Naive thymus-derived CD4-positive, alpha-beta T cell (primary cell): ENCODE results near the gene SLC26A8. TPM values are rescaled to one million over a fixed set of nuclear protein-coding genes. Genes with fewer than 3 reads are reported as not detected.

ENCODE experiments used
- ATAC-seq: fragments of 150-1000 bp; cut with Tn5 transposase; 2 replicates; pipeline ENCODE4 v1.10.0; 2021; ENCODE audit warnings: mild to moderate bottlenecking, moderate library complexity
- CTCF ChIA-PET: fragments of 350-600 bp; sonication (Branson Sonifier 250); formaldehyde crosslinking; loops from one replicate; lab custom pipeline; 2021; ENCODE audit warnings: antibody characterized with exemption; lab: Charles Lee
- POLR2A ChIA-PET: fragments of 350-600 bp; sonication (Branson Sonifier 250); formaldehyde crosslinking; loops from one replicate; lab custom pipeline; 2021; ENCODE audit warnings: antibody characterized with exemption, inconsistent platforms; lab: Charles Lee
- DNase-seq, 9 donors: peaks; one replicate each; pipeline versions ENCODE4 v3.0.0 to v3.0.0-alpha.2; 2020 to 2022; ENCODE audit warnings: mixed read lengths in 1 of 9
- H3K27ac ChIP-seq: one replicate; pipeline ENCODE4 v1.7.0; 2013; ENCODE audit warnings: mild to moderate bottlenecking, low read depth, low read length, moderate library complexity
- H3K27me3 ChIP-seq, 2 donors: one replicate each; pipeline ENCODE4 v1.7.0; 2013; ENCODE audit warnings: low read length in 2 of 2, mild to moderate bottlenecking in 2 of 2, moderate library complexity in 2 of 2; ENCODE audit not compliant: control insufficient read depth in 2 of 2, insufficient read depth in 2 of 2
- H3K36me3 ChIP-seq, 3 experiments: 1 replicate in 2 of 3; 2 replicates in 1 of 3; pipeline ENCODE4 v1.7.0; 2013; ENCODE audit warnings: low read length in 3 of 3, mild to moderate bottlenecking in 3 of 3, moderate library complexity in 1 of 3; ENCODE audit not compliant: insufficient read depth in 3 of 3, control insufficient read depth in 2 of 3
- H3K4me1 ChIP-seq, 2 donors: one replicate each; pipeline ENCODE4 v1.7.0; 2013; ENCODE audit warnings: low read length in 2 of 2, mild to moderate bottlenecking in 2 of 2, moderate library complexity in 1 of 2; ENCODE audit not compliant: control insufficient read depth in 2 of 2, insufficient read depth in 2 of 2
- H3K4me3 ChIP-seq: 2 replicates; pipeline ENCODE4 v1.7.0; 2013; ENCODE audit warnings: mild to moderate bottlenecking, low read length
- H3K9me3 ChIP-seq, 3 experiments: 1 replicate in 2 of 3; 2 replicates in 1 of 3; pipeline ENCODE4 v1.7.0; 2013; ENCODE audit warnings: low read length in 3 of 3; ENCODE audit not compliant: control insufficient read depth in 2 of 3
- H3K27ac Mint-ChIP-seq, 9 donors: one replicate each; pipeline ENCODE4 v1.8.0; 2020 to 2022; ENCODE audit warnings: mixed read lengths in 9 of 9, mild to moderate bottlenecking in 8 of 9, moderate library complexity in 5 of 9, inconsistent platforms in 2 of 9
- H3K27me3 Mint-ChIP-seq, 5 donors: one replicate each; pipeline ENCODE4 v1.8.0; 2021 to 2022; ENCODE audit warnings: mixed read lengths in 5 of 5, mild to moderate bottlenecking in 1 of 5
- H3K36me3 Mint-ChIP-seq, 5 donors: one replicate each; pipeline ENCODE4 v1.8.0; 2020 to 2022; ENCODE audit warnings: mixed read lengths in 5 of 5, mild to moderate bottlenecking in 3 of 5, inconsistent platforms in 1 of 5
- H3K4me1 Mint-ChIP-seq, 7 donors: one replicate each; pipeline ENCODE4 v1.8.0; 2020 to 2022; ENCODE audit warnings: mixed read lengths in 7 of 7, mild to moderate bottlenecking in 3 of 7, inconsistent platforms in 1 of 7
- H3K4me3 Mint-ChIP-seq, 10 donors: one replicate each; pipeline ENCODE4 v1.8.0; 2020 to 2022; ENCODE audit warnings: mild to moderate bottlenecking in 10 of 10, mixed read lengths in 10 of 10, moderate library complexity in 6 of 10, inconsistent platforms in 2 of 10
- H3K9me3 Mint-ChIP-seq, 11 donors: one replicate each; pipeline ENCODE4 v1.8.0; 2020 to 2022; ENCODE audit warnings: mixed read lengths in 11 of 11, mild to moderate bottlenecking in 4 of 11, inconsistent platforms in 1 of 11, moderate library complexity in 1 of 11
- intact Hi-C, 2 donors: fragments of 100-400 bp; cut with micrococcal nuclease; formaldehyde crosslinking; loops; one replicate each; pipeline ENCODE4 v1.15.1; 2023
- polyA plus RNA-seq, 2 donors: library from polyadenylated mRNA; unstranded; fragments of 300-500 nt; fragmentation: Illumina TruSeq; gene quantifications; one replicate each; pipeline ENCODE4 v1.2.3, GENCODE V29; 2021
- total RNA-seq, 6 experiments: library from RNA in 5 of 6; stranded (reverse) in 5 of 6; gene quantifications; 1 replicate in 5 of 6; 2 replicates in 1 of 6; pipeline ENCODE4 v1.2.3 and lab custom pipeline; 2021 to 2026

The SLC26A8 gene
- total and polyA plus RNA-seq, 7 experiments from 2014 or later: 0.27 to 0.66 TPM; not detected in 5

DNA sequence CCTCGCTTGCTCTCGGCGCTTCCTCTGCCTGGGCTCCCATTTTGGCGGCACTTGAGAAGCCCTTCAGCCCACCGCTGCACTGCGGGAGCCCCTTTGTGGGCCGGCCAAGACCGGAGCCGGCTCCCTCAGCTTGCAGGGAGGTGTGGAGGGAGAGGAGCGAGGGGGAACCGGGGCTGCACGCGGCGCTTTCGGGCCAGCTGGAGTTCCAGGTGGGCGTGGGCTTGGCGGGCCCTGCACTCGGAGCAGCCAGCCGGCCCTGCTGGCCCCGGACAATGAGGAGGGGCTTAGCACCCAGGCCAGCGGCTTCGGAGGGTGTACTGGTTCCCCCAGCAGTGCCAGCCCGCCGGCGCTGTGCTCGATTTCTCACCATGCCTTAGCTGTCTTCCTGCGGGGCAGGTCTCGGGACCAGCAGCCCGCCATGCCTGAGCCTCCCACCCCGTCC is 93.3 kb downstream of the SLC26A8 start:
- Mint-ChIP-seq H3K4me3 (peak overlapping the region in 1 of 10 donors; percentile 79), H3K9me3 (no peaks in the 10 kb centered on the region), H3K36me3 (peaks cover 0 to 2% (median 0%) of the 10 kb centered on the region in 5 donors), H3K27me3 (peaks cover 0 to 12% (median 2%) of the 10 kb centered on the region in 5 donors), H3K4me1 (peaks cover 0 to 8% (median 0%) of the 10 kb centered on the region in 7 donors), H3K27ac (no peak overlapping the region)
- no peaks in the 10 kb centered on the region for H3K36me3 ChIP-seq
- H3K4me3 ChIP-seq: no peak overlapping the region
- CTCF ChIA-PET: no interaction called here
- intact Hi-C loops: no loop called here
- POLR2A ChIA-PET: no interaction called here
- ATAC-seq (no peak), DNase-seq (no peak)
- H3K4me1 ChIP-seq: no peaks in the 10 kb centered on the region
- H3K27ac ChIP-seq: no peak overlapping the region
- no peaks in the 10 kb centered on the region for H3K9me3 ChIP-seq
- H3K27me3 ChIP-seq: no peaks in the 10 kb centered on the region

DNA sequence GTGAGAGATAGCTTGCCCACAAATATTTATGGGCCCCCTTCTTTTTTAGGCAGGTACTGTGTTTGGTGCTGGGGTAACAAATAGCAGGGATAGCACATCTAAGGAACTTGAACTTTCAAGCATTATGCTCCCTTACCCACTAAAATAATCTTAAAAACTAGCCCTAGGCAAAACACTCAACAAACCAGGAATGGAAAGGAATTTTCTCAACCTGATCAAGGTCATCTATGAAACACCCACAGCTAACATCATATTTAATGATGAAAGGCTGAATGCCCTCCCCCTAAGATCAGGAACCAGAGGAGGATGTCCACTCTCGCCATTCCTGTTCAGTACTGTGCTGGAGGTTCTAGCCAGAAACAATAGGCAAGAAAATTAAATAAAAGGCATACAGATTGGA is 94.8 kb downstream of the SLC26A8 start:
- Histone ChIP-seq H3K9me3 (no peaks in the 10 kb centered on the region), H3K4me1 (no peaks in the 10 kb centered on the region), H3K27me3 (no peaks in the 10 kb centered on the region), H3K27ac (no peak overlapping the region), H3K4me3 (no peak overlapping the region), H3K36me3 (no peaks in the 10 kb centered on the region)
- DNase-seq (no peak), ATAC-seq (no peak)
- POLR2A ChIA-PET: interaction anchor here (0.6 kb wide), 1 partner anchor 18 kb away, joined by 5 read pairs; no protein-coding TSS in a partner anchor
- Mint-ChIP-seq H3K9me3 (no peaks in the 10 kb centered on the region), H3K36me3 (peaks cover 0 to 3% (median 0%) of the 10 kb centered on the region in 5 donors), H3K27me3 (peaks cover 0 to 1% (median 0%) of the 10 kb centered on the region in 5 donors), H3K4me1 (peaks cover 0 to 8% (median 0%) of the 10 kb centered on the region in 7 donors), H3K4me3 (no peak overlapping the region), H3K27ac (peak overlapping the region in 1 of 9 donors; percentile 4)
- CTCF ChIA-PET: no interaction called here
- intact Hi-C loops: loop anchor here (10.0 kb wide), 2 partner anchors 165 to 195 kb away; no protein-coding TSS in a partner anchor

DNA sequence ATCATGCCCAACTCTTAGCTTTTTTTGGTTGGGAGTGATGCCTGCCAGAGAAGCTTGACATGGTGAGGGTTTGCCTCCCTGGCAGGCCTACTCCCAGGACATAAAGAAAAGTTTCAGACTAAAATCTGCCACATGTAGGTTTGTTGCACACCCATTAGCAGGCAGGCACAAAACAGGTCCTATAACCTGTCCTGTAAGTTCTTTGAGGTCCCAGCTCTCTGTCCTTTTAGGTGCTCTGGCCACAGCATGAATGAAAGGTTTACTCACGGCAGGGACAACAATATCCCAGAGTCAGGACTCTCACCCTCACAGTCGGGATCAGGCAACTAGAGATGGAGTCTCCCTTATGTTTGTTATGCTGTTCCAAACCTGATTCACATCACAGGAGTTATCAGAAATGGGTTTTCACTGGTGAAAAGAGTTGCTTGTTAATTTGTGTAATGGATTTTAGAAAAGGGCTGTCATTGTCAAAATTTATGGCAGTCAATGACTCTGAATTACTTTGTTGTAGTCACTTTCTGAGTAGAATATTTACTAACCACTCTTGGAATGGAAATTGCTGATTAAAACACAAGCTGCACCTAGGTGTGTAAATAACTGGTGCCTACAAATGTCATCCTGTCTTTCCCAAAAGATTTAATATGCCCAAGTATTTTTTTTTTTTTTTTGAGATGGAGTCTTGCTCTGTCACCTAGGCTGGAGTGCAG is 97.8 kb downstream of the SLC26A8 start:
- Histone ChIP-seq H3K27ac (no peak overlapping the region), H3K27me3 (no peaks in the 10 kb centered on the region), H3K9me3 (no peaks in the 10 kb centered on the region), H3K36me3 (no peaks in the 10 kb centered on the region), H3K4me3 (no peak overlapping the region), H3K4me1 (peaks cover 0 to 4% of the 10 kb centered on the region in 2 donors)
- no peak for ATAC-seq
- POLR2A ChIA-PET: no interaction called here
- no peak for DNase-seq
- H3K9me3 Mint-ChIP-seq: no peaks in the 10 kb centered on the region
- no peak overlapping the region for H3K4me3 Mint-ChIP-seq
- CTCF ChIA-PET: no interaction called here
- H3K4me1 Mint-ChIP-seq: peaks cover 0 to 11% (median 8%) of the 10 kb centered on the region in 7 donors
- H3K27me3 Mint-ChIP-seq: no peaks in the 10 kb centered on the region
- no peak overlapping the region for H3K27ac Mint-ChIP-seq
- peaks cover 0 to 4% (median 0%) of the 10 kb centered on the region in 5 donors for H3K36me3 Mint-ChIP-seq
- intact Hi-C loops: loop anchor here (10.0 kb wide), 2 partner anchors 168 to 198 kb away; no protein-coding TSS in a partner anchor

DNA sequence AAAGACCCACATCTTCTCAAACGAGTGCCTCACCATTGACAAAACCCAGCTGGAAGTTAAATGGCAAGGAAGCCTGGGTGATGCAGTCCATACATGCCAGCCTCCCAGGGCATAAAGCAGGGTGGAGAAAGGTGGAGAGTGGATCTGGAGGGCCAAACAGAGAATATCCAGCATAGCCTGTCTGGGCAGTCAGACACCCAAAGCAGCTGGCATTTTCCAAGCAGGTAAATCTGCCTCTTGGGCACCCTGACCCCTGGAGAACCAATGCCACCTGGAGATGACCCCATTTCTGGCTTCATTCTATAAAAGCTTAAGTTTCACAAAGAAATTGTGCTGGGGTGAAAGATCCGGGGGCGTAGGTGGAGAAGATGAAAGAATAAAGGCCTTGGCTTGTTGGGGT is 98.5 kb downstream of the SLC26A8 start:
- no peaks in the 10 kb centered on the region for H3K27me3 ChIP-seq
- Mint-ChIP-seq H3K27ac (peak overlapping the region in 1 of 9 donors; percentile 64), H3K4me1 (peaks cover 3 to 16% (median 13%) of the 10 kb centered on the region in 7 donors), H3K27me3 (no peaks in the 10 kb centered on the region), H3K36me3 (peaks cover 0 to 4% (median 0%) of the 10 kb centered on the region in 5 donors), H3K4me3 (no peak overlapping the region), H3K9me3 (no peaks in the 10 kb centered on the region)
- DNase-seq (no peak), ATAC-seq (no peak)
- ChIA-PET CTCF (no interaction called here), POLR2A (interaction anchor here (0.7 kb wide), 1 partner anchor 1243 kb away, joined by 3 read pairs; no protein-coding TSS in a partner anchor)
- intact Hi-C loops: loop anchor here (10.0 kb wide), 2 partner anchors 169 to 199 kb away; no protein-coding TSS in a partner anchor
- no peak overlapping the region for H3K4me3 ChIP-seq
- no peaks in the 10 kb centered on the region for H3K9me3 ChIP-seq
- no peak overlapping the region for H3K27ac ChIP-seq
- H3K4me1 ChIP-seq: peaks cover 0 to 9% of the 10 kb centered on the region in 2 donors
- no peaks in the 10 kb centered on the region for H3K36me3 ChIP-seq

DNA sequence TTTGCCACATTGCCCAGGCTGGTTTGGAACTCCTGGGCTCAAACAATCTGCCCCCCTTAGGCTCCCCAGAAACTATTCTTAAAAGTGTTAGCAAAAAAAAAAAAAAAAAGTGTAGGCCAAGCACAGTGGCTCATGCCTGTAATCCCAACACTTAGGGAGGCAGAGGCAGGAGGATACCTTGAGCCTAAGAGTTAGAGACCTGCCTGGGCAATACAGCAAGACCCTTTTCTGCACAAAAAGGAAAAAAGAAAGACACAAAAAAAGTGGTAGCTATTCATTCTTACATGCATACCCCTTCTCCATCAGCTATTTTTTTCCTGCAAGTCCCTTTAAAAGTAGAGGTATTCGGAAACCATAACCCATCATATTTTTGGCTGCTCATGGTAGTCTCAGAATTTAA is 100.3 kb downstream of the SLC26A8 start:
- Histone ChIP-seq H3K36me3 (no peaks in the 10 kb centered on the region), H3K27me3 (no peaks in the 10 kb centered on the region), H3K9me3 (no peaks in the 10 kb centered on the region), H3K4me1 (peaks cover 1 to 11% of the 10 kb centered on the region in 2 donors), H3K4me3 (no peak overlapping the region), H3K27ac (no peak overlapping the region)
- no peaks in the 10 kb centered on the region for H3K27me3 Mint-ChIP-seq
- peaks cover 0 to 3% (median 0%) of the 10 kb centered on the region in 11 donors for H3K9me3 Mint-ChIP-seq
- POLR2A ChIA-PET: no interaction called here
- peak overlapping the region in 1 of 10 donors; percentile 16 for H3K4me3 Mint-ChIP-seq
- peaks cover 9 to 25% (median 19%) of the 10 kb centered on the region in 7 donors for H3K4me1 Mint-ChIP-seq
- peaks cover 0 to 4% (median 0%) of the 10 kb centered on the region in 5 donors for H3K36me3 Mint-ChIP-seq
- no peak overlapping the region for H3K27ac Mint-ChIP-seq
- intact Hi-C loops: loop anchor here (5.0 to 10.0 kb wide), 3 partner anchors 171 to 273 kb away; partner anchors contain the start of gene BRPF3 (in 1 of the 2)
- ATAC-seq: no peak
- no peak for DNase-seq
- CTCF ChIA-PET: no interaction called here

DNA sequence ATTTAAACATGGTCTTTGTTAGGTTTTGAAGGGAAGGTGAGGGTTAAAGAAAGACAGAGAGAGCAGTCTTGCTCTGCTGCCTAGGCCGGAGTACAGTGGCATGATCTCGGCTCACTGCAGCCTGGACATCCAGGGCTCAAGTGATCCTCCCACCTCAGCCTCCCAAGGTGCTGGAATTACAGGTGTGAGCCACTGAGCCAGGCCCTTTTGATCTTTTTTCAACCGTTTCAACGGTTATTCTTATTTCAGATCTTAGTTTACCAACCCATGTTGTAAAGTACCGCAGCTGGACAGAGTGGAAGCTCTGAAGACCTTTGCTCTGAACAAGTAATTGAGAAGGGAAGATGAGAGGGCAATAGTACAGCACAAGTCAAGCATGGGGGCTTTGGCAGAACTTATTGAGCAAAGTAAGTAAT is 102.3 kb downstream of the SLC26A8 start:
- H3K9me3 ChIP-seq: no peaks in the 10 kb centered on the region
- H3K4me1 Mint-ChIP-seq: peaks cover 18 to 45% (median 36%) of the 10 kb centered on the region in 7 donors
- intact Hi-C loops: loop anchor here (5.0 to 10.0 kb wide), 3 partner anchors 173 to 275 kb away; partner anchors contain the start of gene BRPF3 (in 1 of the 2)
- H3K27ac ChIP-seq: no peak overlapping the region
- peak overlapping the region in 2 of 9 donors; percentile 84 to 91 for H3K27ac Mint-ChIP-seq
- ChIA-PET CTCF (no interaction called here), POLR2A (no interaction called here)
- DNase-seq: no peak
- H3K4me1 ChIP-seq: peaks cover 12 to 24% of the 10 kb centered on the region in 2 donors
- ATAC-seq: no peak
- no peaks in the 10 kb centered on the region for H3K27me3 ChIP-seq
- H3K9me3 Mint-ChIP-seq: peaks cover 0 to 3% (median 0%) of the 10 kb centered on the region in 11 donors
- peak overlapping the region in 8 of 10 donors; percentile 87 to 94 (median 90) for H3K4me3 Mint-ChIP-seq
- peaks cover 0 to 10% (median 0%) of the 10 kb centered on the region in 5 donors for H3K36me3 Mint-ChIP-seq
- H3K27me3 Mint-ChIP-seq: no peaks in the 10 kb centered on the region
- no peak overlapping the region for H3K4me3 ChIP-seq
- H3K36me3 ChIP-seq: no peaks in the 10 kb centered on the region
